ENCODE results near the gene MAP2K5. TPM values are rescaled to one million over a fixed set of nuclear protein-coding genes. Genes with fewer than 3 reads are reported as not detected.
"Not testable (repeated sequence)": the region's sequence is repeated elsewhere in the genome, so short reads cannot be mapped to it uniquely, and the experiment has no call there.

Gene MAP2K5
- total RNA-seq, 1 experiment from 2014 or later: 13.6 TPM

- H3K36me3 Mint-ChIP-seq: no peaks in the 10 kb centered on the region
- CTCF ChIA-PET: no interaction called here
- TF ChIP-seq MXD4 (CRISPR knock-in tag; IDR thresholded peaks at IDR 0.05; ENCODE audit: borderline replicate concordance) (no peak), FOXJ3 (CRISPR knock-in tag; IDR thresholded peaks at IDR 0.05; ENCODE audit: borderline replicate concordance) (no peak), ZNF263 (CRISPR knock-in tag; IDR thresholded peaks at IDR 0.05; ENCODE audit: low read depth) (no peak), ZNF281 (CRISPR knock-in tag; IDR thresholded peaks at IDR 0.05) (no peak), GABPB1 (CRISPR knock-in tag; IDR thresholded peaks at IDR 0.05) (no peak), ZNF671 (CRISPR knock-in tag; IDR thresholded peaks at IDR 0.05) (no peak), ZNF138 (CRISPR knock-in tag; conservative IDR thresholded peaks at IDR 0.05) (no peak), NR2C2 (CRISPR knock-in tag; IDR thresholded peaks at IDR 0.05) (no peak), TP53 (CRISPR knock-in tag; IDR thresholded peaks at IDR 0.05) (no peak)
- TF ChIP-seq, protein P1, sequence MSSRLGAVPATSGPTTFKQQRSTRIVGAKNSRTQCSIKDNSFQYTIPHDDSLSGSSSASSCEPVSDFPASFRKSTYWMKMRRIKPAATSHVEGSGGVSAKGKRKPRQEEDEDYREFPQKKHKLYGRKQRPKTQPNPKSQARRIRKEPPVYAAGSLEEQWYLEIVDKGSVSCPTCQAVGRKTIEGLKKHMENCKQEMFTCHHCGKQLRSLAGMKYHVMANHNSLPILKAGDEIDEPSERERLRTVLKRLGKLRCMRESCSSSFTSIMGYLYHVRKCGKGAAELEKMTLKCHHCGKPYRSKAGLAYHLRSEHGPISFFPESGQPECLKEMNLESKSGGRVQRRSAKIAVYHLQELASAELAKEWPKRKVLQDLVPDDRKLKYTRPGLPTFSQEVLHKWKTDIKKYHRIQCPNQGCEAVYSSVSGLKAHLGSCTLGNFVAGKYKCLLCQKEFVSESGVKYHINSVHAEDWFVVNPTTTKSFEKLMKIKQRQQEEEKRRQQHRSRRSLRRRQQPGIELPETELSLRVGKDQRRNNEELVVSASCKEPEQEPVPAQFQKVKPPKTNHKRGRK (CRISPR knock-in tag; IDR thresholded peaks at IDR 0.05; ENCODE audit: borderline replicate concordance): no peak
- TF ChIP-seq, protein P2, sequence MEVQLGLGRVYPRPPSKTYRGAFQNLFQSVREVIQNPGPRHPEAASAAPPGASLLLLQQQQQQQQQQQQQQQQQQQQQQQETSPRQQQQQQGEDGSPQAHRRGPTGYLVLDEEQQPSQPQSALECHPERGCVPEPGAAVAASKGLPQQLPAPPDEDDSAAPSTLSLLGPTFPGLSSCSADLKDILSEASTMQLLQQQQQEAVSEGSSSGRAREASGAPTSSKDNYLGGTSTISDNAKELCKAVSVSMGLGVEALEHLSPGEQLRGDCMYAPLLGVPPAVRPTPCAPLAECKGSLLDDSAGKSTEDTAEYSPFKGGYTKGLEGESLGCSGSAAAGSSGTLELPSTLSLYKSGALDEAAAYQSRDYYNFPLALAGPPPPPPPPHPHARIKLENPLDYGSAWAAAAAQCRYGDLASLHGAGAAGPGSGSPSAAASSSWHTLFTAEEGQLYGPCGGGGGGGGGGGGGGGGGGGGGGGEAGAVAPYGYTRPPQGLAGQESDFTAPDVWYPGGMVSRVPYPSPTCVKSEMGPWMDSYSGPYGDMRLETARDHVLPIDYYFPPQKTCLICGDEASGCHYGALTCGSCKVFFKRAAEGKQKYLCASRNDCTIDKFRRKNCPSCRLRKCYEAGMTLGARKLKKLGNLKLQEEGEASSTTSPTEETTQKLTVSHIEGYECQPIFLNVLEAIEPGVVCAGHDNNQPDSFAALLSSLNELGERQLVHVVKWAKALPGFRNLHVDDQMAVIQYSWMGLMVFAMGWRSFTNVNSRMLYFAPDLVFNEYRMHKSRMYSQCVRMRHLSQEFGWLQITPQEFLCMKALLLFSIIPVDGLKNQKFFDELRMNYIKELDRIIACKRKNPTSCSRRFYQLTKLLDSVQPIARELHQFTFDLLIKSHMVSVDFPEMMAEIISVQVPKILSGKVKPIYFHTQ (CRISPR knock-in tag; IDR thresholded peaks at IDR 0.05): no peak
Measured at GRCh38 chr15:67622110-67622509, 79.6 kb downstream of the MAP2K5 start.

DNA sequence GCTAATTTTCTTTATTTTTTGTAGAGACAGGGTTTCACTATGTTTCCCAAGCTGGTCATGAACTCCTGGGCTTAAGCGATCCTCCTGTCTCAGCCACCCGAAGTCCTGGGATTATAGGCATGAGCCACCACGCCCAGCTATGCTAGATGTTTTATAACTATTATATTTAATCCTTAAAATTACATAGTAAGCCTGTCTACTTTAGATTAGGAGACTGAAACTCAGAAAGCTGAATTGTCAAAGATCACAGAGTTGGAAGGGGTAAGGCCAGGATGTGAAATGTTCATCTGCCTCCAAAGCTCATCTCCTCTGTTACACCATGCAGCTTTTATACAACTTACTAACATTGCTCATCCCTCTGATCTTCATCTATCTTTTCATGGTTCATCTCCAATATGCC lies 89.8 kb downstream of the MAP2K5 start:
- ChIA-PET POLR2A (interaction anchor here (1.1 kb wide), 1 partner anchor 9 kb away, joined by 3 read pairs; no protein-coding TSS in a partner anchor), CTCF (interaction anchor here (0.5 to 1.9 kb wide), 2 partner anchors 200 to 243 kb away, joined by 4 to 5 read pairs; no protein-coding TSS in a partner anchor)
- DNase-seq (ENCODE audit: low spot score) (no peak), ATAC-seq (no peak)
- Mint-ChIP-seq H3K27me3 (ENCODE audit: low read depth) (peaks cover 2% of the 10 kb centered on the region), H3K4me1 (peaks cover 29% of the 10 kb centered on the region), H3K9me3 (peaks cover 14% of the 10 kb centered on the region), H3K36me3 (peaks cover 12% of the 10 kb centered on the region), H3K27ac (no peak overlapping the region), H3K4me3 (no peak overlapping the region)
- TF ChIP-seq GABPB1 (CRISPR knock-in tag; IDR thresholded peaks at IDR 0.05): no peak
- no peak for TF ChIP-seq MYBL2 (CRISPR knock-in tag; IDR thresholded peaks at IDR 0.05)
- TF ChIP-seq ZNF423 (CRISPR knock-in tag; IDR thresholded peaks at IDR 0.05): no peak
- no peak for TF ChIP-seq NFYB (CRISPR knock-in tag; conservative IDR thresholded peaks at IDR 0.05; ENCODE audit: low read depth)
- TF ChIP-seq FOXP1 (CRISPR knock-in tag; IDR thresholded peaks at IDR 0.05; ENCODE audit: borderline replicate concordance): no peak
- no peak for TF ChIP-seq TEAD4 (CRISPR knock-in tag; IDR thresholded peaks at IDR 0.05)
- no peak for TF ChIP-seq PRRX2 (CRISPR knock-in tag; IDR thresholded peaks at IDR 0.05)
- TF ChIP-seq TP53 (CRISPR knock-in tag; IDR thresholded peaks at IDR 0.05): no peak
- TF ChIP-seq, protein P3, sequence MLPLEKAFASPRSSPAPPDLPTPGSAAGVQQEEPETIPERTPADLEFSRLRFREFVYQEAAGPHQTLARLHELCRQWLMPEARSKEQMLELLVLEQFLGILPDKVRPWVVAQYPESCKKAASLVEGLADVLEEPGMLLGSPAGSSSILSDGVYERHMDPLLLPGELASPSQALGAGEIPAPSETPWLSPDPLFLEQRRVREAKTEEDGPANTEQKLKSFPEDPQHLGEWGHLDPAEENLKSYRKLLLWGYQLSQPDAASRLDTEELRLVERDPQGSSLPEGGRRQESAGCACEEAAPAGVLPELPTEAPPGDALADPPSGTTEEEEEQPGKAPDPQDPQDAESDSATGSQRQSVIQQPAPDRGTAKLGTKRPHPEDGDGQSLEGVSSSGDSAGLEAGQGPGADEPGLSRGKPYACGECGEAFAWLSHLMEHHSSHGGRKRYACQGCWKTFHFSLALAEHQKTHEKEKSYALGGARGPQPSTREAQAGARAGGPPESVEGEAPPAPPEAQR (CRISPR knock-in tag; IDR thresholded peaks at IDR 0.05): no peak
- TF ChIP-seq, protein P4, sequence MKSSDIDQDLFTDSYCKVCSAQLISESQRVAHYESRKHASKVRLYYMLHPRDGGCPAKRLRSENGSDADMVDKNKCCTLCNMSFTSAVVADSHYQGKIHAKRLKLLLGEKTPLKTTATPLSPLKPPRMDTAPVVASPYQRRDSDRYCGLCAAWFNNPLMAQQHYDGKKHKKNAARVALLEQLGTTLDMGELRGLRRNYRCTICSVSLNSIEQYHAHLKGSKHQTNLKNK (CRISPR knock-in tag; IDR thresholded peaks at IDR 0.05): no peak

More at GRCh38 chr15:67622110-67622509, 79.6 kb downstream of the MAP2K5 start:
- H3K27me3 Mint-ChIP-seq (ENCODE audit: low read depth): no peaks in the 10 kb centered on the region
- H3K4me3 Mint-ChIP-seq: no peak overlapping the region
- POLR2A ChIA-PET: no interaction called here
- ATAC-seq (no peak), DNase-seq (ENCODE audit: low spot score) (no peak)
- no peaks in the 10 kb centered on the region for H3K9me3 Mint-ChIP-seq
- H3K4me1 Mint-ChIP-seq: no peaks in the 10 kb centered on the region
- no peak overlapping the region for H3K27ac Mint-ChIP-seq

- CTCF ChIA-PET; POLR2A ChIA-PET; H3K27me3 Mint-ChIP-seq (ENCODE audit: low read depth); H3K4me3 Mint-ChIP-seq; H3K27ac Mint-ChIP-seq; DNase-seq (ENCODE audit: low spot score); ATAC-seq: not testable (repeated sequence)
- H3K36me3 Mint-ChIP-seq: peaks cover 14% of the 10 kb centered on the region
- H3K4me1 Mint-ChIP-seq: peaks cover 24% of the 10 kb centered on the region
- H3K9me3 Mint-ChIP-seq: peaks cover 13% of the 10 kb centered on the region
Measured at GRCh38 chr15:67635950-67636349, 93.4 kb downstream of the MAP2K5 start.

Measured in WTC11 (cell line).